Measurements from ENCODE around the gene LETM1. TPM values are rescaled to one million over a fixed set of nuclear protein-coding genes. Genes with fewer than 3 reads are reported as not detected.

LETM1 gene
- total RNA-seq, 1 experiment from 2014 or later, result 67.3 TPM

- POLR2A ChIA-PET, result no interaction called here
- Histone ChIP-seq H4K20me1 (ENCODE audit: insufficient read depth) (no peaks in the 10 kb centered on the region), H3K9me3 (ENCODE audit: control insufficient read depth in 1 of 2, insufficient read depth in 1 of 2, low read depth in 1 of 2, low read length in 2 of 2) (no peaks in the 10 kb centered on the region), H3K27me3 (ENCODE audit: insufficient read depth, low read length) (no peaks in the 10 kb centered on the region), H3K9ac (ENCODE audit: low read length) (no peak overlapping the region), H3K9me2 (ENCODE audit: insufficient read depth) (no peaks in the 10 kb centered on the region), H3K4me2 (ENCODE audit: low read length) (no peak overlapping the region), H2AFZ (ENCODE audit: low read depth, low read length, poor library complexity, severe bottlenecking) (no peak overlapping the region), H3K27ac (ENCODE audit: low read depth, low read length) (no peak overlapping the region), H3K4me1 (ENCODE audit: control insufficient read depth in 1 of 2, insufficient read depth in 2 of 2, low read length in 2 of 2) (peaks cover 0 to 5% of the 10 kb centered on the region in 2 experiments; a peak in 1 of 4 replicates), H3K4me3 (replicated peaks in 1 of 2; ENCODE audit: low read depth in 1 of 2, low read length in 2 of 2) (no peak overlapping the region), H3K36me3 (ENCODE audit: control insufficient read depth in 1 of 2, insufficient read depth in 2 of 2, low read length in 2 of 2) (peaks cover 17 to 47% of the 10 kb centered on the region in 2 experiments; a peak in 3 of 4 replicates), H3K79me2 (ENCODE audit: insufficient read depth, low read length) (no peaks in the 10 kb centered on the region)
- DNase-seq (ENCODE audit: low read depth, low spot score) (no peak), ATAC-seq (no peak)
- no TSS peak for BruUV-seq (replicated peaks)
- intact Hi-C loops (cut with micrococcal nuclease), result loop anchor here (5.0 kb wide), 2 partner anchors 83 to 368 kb away; no protein-coding TSS in a partner anchor
- no peak for TF ChIP-seq SP1 (IDR thresholded peaks at IDR 0.05; ENCODE audit: low read depth)
- no peak for TF ChIP-seq ELF1 (IDR thresholded peaks at IDR 0.05; ENCODE audit: borderline replicate concordance, low read depth)
- no peak for TF ChIP-seq FOSL1 (IDR thresholded peaks at IDR 0.05; ENCODE audit: low read depth)
- TF ChIP-seq, protein P1, sequence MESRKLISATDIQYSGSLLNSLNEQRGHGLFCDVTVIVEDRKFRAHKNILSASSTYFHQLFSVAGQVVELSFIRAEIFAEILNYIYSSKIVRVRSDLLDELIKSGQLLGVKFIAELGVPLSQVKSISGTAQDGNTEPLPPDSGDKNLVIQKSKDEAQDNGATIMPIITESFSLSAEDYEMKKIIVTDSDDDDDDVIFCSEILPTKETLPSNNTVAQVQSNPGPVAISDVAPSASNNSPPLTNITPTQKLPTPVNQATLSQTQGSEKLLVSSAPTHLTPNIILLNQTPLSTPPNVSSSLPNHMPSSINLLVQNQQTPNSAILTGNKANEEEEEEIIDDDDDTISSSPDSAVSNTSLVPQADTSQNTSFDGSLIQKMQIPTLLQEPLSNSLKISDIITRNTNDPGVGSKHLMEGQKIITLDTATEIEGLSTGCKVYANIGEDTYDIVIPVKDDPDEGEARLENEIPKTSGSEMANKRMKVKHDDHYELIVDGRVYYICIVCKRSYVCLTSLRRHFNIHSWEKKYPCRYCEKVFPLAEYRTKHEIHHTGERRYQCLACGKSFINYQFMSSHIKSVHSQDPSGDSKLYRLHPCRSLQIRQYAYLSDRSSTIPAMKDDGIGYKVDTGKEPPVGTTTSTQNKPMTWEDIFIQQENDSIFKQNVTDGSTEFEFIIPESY (IDR thresholded peaks at IDR 0.05; ENCODE audit: extremely low read depth, insufficient replicate concordance, low read length), result no peak
- no peak for TF ChIP-seq SIN3A (IDR thresholded peaks at IDR 0.05; ENCODE audit: low read depth)
- TF ChIP-seq MAX (IDR thresholded peaks at IDR 0.05), result no peak
- no peak for TF ChIP-seq CBX3 (IDR thresholded peaks at IDR 0.05; ENCODE audit: low read depth)
- TF ChIP-seq EZH2phosphoT487 (IDR thresholded peaks at IDR 0.05; ENCODE audit: borderline replicate concordance), result no peak
- no peak for TF ChIP-seq RAD21 (IDR thresholded peaks at IDR 0.05; ENCODE audit: low read depth)
- TF ChIP-seq, protein P2, sequence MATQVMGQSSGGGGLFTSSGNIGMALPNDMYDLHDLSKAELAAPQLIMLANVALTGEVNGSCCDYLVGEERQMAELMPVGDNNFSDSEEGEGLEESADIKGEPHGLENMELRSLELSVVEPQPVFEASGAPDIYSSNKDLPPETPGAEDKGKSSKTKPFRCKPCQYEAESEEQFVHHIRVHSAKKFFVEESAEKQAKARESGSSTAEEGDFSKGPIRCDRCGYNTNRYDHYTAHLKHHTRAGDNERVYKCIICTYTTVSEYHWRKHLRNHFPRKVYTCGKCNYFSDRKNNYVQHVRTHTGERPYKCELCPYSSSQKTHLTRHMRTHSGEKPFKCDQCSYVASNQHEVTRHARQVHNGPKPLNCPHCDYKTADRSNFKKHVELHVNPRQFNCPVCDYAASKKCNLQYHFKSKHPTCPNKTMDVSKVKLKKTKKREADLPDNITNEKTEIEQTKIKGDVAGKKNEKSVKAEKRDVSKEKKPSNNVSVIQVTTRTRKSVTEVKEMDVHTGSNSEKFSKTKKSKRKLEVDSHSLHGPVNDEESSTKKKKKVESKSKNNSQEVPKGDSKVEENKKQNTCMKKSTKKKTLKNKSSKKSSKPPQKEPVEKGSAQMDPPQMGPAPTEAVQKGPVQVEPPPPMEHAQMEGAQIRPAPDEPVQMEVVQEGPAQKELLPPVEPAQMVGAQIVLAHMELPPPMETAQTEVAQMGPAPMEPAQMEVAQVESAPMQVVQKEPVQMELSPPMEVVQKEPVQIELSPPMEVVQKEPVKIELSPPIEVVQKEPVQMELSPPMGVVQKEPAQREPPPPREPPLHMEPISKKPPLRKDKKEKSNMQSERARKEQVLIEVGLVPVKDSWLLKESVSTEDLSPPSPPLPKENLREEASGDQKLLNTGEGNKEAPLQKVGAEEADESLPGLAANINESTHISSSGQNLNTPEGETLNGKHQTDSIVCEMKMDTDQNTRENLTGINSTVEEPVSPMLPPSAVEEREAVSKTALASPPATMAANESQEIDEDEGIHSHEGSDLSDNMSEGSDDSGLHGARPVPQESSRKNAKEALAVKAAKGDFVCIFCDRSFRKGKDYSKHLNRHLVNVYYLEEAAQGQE (IDR thresholded peaks at IDR 0.05; ENCODE audit: low read depth), result no peak
- no peak for TF ChIP-seq EZH2 (IDR thresholded peaks at IDR 0.05)
- TF ChIP-seq YY1 (IDR thresholded peaks at IDR 0.05; ENCODE audit: extremely low read depth, insufficient replicate concordance, low read depth, low read length), result no peak
- no peak for TF ChIP-seq CEBPB (IDR thresholded peaks at IDR 0.05; ENCODE audit: low read depth)
- TF ChIP-seq ZFX (IDR thresholded peaks at IDR 0.05), result no peak
- no peak for TF ChIP-seq ATF3 (IDR thresholded peaks at IDR 0.05)
- TF ChIP-seq JUND (IDR thresholded peaks at IDR 0.05), result no peak
- no peak for TF ChIP-seq POLR2A (IDR thresholded peaks at IDR 0.05; ENCODE audit: borderline replicate concordance, extremely low read depth, insufficient read depth, insufficient read length)
- no peak for TF ChIP-seq EGR1 (IDR thresholded peaks at IDR 0.05; ENCODE audit: low read depth)
- TF ChIP-seq TCF7L2 (IDR thresholded peaks at IDR 0.05; ENCODE audit: borderline replicate concordance, extremely low read depth, insufficient read depth, insufficient read length), result no peak
- CTCF ChIA-PET, result interaction anchor here (1.1 to 1.5 kb wide), 2 partner anchors 85 to 96 kb away, joined by 3 to 4 read pairs; no protein-coding TSS in a partner anchor
- RAD21 ChIA-PET (ENCODE audit: low non-redundant PET in 1 of 2, low total read pairs in 2 of 2, uncharacterized antibody in 2 of 2, unreplicated experiment in 2 of 2), result no interaction called here
Observed at GRCh38 chr4:1814453-1814852, 41.5 kb downstream of the LETM1 start.
